GM18861 (cell line): ENCODE data around the gene SIX1.

Experiments used
- ATAC-seq: cut with Tn5 transposase; IDR thresholded peaks from one replicate; pipeline ENCODE4 v1.9.1; 2021; ENCODE audit not compliant: unreplicated experiment

SIX1 gene

DNA sequence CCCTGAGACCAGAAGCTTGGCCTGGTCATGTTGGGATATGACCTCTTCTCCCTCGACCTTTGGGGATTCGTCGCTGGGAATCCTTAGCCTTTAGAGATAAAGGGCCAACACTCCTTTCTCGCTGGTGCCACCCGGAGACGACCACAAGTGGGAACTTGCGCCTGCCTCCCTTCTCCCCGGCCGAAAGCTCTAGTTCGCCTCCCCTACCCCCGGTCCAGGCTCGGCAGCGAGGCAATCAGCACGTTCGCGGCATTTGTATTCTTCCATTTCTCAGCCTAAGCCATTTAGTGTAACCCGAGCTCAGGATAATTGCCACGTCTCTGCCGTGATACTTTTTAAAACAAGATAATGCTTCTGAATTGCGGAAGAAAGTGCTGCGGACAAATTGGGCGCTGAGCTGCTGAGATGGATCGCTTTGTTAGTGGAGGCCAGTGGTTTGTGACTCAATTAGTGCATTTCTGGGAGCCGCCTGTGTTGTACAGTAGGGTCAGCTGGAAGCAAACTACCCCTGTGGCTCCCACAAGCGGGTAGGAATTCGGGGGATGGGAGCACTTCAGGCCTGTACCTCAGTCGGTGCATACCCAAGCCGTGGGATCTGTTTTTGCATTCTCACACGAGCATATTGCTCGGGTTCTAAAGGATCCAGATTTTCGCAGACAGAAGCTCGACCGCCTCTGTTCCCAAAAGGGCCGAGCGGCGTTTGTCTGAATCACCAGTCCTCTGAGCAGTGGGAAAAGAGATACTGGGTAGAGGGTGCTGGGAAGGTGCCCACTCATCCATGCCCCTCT, 6.8 kb upstream of the SIX1 start:
- no peak for ATAC-seq

DNA sequence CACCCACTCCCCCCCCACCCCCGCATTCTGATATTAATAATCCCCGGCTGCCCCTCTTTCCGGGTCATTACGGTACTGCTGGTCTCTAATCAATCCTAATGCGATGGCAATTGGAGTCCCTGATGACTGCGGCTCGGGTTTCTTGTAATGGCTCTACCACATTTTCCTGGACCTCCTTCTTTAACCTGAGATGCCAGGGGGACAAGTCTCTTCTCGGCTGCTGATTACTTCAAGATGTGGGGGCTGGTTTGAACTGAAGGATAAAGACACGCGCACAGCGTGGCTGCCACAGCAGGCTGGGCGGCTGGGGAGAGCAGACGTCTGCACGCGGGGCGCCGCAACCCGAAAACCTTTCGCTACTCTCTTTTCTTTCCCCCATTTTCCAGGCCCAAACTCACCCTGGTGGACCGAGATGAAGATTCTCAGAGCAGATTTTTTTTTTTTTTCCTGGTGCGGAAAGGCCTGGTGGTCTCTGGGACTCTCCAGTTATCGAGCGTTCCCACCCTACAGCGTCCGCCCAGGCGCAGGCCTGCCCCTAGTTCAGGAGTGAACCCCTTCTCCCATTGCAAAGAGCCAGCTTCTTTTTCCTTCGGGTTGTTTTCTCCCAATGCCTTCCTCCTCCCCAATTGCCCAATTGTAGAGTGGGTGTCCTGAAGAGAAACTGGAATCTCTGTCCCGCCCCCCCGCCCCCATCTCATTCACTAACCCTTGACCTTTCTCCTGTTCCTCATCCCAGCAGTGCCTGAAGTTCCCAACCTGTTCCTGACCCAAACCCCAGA, 6.0 kb upstream of the SIX1 start:
- no peak for ATAC-seq

DNA sequence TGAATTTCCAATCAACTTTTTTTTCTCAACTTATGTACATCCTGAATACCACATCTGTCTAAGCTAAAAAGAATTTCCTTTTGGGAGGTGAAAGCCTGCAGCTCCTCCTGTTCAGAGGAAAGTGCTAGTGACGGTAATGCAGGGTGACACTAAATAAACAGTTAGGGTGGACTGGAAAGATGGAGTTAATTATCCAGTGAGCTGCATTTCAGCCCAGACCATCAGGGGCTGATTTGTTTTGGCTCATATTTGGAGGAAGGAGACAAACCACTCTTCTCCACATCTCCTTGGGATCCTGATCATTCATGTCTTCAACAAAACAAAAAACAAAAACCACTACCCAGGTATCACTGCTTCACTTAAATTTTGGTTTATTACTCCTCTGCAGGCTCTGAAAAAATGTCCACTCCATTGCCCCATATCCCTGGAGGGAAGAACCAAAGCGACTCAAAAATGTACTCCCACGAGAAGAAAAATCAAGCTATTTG, 5.1 kb upstream of the SIX1 start:
- no peak for ATAC-seq

DNA sequence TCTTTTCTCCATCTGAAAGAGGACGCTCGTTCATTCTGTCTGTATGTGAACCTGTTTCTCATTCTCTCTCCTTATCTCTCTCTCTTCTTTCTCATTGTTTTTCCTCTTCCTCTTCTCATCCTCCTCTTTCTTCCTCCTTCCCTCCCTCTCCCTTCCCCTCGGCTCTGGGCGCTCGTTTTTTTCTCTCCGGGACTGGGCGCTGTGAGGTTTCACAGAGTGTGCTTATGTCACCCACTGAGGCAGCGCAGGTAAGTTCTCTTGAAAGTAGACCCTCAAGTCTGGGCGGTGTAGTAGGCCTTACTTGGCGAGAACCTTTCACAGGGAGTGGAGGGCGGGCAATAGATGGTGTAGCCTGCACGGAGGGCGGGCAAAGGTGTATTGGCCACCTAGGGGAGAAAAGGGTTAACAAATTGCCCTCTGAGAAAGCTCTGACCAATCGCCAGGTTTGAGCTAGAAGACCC, 4.5 kb upstream of the SIX1 start:
- no peak for ATAC-seq

DNA sequence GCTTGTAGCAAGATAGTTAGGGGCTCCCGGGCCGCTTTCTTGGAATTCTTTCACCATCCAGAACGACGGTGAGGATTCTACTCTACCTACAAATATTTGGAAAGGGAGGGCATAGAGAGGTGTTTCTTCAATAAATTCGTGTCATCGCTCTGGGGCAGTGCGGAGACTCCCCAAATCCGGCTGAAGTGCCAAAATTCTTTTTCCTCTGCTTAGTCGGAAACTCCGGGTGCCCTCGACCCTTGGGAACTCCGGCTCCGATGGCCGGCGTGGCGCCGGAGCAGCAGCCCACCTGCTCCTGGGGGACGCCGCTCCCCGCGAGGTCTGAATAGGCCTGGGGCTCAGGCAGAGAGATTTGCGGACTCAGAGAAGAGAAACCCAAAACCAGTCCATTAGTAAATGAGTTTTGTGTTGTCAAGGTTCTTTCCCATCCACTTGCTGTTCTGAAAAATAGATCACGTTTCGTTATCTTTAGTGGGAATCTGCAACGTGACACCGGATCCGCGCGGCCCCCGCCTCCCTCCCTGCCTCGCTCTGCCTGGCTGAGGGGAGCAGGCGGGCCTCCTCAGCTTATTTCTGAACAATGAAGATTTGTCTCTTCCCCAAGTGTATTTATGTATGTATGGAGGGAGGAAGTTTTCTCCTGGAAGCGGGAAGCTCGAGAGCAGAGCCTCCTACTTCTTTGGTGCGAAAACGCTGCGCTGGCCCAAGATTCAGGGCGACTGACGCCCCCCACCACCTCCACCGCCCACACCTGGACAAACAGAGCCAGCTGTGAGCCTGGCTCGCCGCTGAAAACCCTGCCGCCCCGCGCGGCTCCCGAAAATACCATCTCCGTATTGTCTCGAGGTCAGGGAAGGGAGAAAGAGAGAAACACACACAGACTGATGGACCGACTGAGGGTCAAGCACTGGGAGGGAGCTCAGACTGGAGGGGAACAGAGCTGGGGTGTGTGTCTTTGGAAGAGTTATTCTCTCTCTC, 3.7 kb upstream of the SIX1 start:
- ATAC-seq, result no peak

DNA sequence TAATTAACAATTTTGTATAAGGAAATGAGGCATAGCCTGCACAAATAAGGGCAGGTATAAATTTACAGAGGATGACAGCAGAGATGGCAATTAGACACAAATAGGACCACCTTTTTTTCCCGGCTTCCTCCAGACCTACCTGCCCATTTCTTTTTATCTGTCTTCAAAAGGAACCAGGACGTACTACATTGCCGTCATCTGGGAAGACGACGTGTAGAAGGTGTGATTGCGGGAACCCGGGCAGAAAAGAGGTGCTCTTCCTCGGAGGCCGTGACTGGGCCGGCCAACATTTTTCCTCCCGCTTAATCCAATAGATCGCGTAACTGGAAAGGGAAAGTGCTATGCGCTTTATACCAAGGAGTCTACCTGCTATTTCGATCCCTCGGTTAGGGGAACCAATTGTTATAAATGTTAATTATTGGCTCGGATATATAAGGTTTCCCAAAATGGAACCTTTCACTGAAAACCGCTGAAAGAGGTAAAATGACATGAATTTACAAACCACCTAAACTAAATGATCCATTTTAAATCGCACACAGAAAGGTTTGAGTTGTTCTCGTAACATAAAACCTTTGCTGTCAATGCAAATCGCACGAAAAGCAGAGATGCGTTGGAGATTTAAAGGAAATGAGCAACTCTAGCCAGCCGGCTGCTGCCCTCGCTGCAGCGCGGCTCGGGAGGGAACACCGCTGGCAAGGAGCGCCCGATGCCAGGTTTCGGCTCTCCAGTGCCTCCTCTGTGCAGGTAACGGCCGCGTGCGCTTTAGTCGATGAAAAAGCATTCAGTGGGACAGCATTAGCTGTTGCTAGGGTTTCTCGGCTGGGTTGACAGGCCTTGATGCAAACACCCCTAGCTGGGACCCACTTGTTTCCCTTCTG, 2.8 kb upstream of the SIX1 start:
- ATAC-seq, result no peak

DNA sequence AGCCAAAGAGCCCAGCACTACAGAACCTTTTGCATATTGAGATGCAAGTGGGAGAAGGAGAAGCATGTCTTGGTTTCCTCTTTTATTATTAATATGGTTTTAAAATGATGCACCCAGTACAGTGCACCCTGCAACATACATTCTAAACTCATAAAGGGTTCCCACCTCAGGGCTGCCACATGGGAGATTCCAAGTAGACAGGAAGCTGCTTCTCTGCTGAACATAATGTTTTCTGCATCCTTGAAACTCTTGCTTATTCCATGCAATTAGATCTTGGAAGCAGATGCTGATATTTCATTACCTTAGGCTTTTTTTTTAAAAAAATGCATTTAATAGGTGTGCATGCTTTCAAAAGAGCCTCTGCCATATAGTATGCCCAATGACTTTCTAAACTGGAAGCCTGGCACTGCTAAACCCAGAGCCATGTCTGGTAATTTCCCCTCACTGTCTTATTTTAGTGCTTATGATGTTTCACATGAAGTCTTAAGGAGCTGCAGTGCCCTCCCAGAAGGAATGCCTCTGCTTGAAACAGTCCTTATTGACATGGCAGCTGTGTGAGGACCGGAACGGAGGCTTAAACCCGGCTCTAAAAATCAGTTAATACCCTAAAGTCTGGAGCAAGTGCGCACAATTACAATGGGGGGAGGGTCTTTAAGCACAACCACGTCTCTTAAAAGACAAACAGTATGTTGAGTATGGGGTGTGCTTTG, 2.0 kb upstream of the SIX1 start:
- no peak for ATAC-seq

DNA sequence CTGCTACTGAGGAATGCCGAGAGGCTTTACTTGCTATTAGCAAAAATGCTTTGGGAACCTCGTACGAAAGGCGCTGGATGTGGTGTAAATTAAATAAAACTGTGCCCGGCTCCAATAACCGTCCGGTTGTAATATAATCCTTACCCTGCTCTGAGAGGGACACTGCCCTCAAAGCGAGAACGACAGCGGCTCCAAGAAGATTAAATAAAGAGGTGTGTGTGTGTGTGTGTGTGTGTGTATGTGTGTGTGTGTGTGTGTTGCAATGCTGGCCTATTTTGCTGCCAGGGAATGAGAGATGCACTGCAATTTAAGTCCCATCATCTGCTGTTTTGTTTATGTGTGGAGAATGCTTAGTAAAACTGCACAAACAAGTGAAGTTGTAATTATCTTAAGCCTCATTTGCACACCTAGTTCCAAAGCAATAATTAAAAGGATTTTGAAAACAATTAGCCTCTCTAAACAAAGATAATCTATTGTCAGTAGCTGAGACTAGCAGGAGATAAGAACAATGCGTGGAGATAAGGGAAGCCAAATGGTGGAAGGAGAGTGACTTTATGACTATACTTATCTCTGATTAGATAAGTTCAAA, 1.2 kb upstream of the SIX1 start:
- no peak for ATAC-seq

DNA sequence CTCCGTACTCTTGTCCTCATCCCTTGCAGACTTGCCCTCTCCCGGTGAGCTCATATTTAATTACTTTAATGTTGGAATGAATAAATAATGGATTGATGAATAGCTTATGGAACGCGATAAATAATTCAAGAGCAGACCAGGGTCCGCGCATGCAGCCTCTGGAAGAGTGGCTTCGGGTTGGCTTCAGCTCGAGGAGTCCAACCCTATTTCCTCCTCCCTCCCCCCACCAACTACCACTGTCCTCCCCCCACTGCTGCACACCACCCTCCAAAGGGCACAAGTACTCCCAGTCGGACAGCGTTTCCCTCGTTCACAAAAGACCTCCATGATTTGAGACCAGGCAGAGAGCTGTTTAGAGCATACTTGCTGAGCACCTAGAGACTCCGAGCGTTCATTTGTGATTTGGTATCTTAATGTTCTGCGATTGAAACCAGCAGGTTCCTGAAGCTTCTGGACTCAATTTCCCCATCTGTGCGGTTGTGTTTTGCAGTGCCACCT, 647 bp upstream of the SIX1 start:
- ATAC-seq, result no peak

DNA sequence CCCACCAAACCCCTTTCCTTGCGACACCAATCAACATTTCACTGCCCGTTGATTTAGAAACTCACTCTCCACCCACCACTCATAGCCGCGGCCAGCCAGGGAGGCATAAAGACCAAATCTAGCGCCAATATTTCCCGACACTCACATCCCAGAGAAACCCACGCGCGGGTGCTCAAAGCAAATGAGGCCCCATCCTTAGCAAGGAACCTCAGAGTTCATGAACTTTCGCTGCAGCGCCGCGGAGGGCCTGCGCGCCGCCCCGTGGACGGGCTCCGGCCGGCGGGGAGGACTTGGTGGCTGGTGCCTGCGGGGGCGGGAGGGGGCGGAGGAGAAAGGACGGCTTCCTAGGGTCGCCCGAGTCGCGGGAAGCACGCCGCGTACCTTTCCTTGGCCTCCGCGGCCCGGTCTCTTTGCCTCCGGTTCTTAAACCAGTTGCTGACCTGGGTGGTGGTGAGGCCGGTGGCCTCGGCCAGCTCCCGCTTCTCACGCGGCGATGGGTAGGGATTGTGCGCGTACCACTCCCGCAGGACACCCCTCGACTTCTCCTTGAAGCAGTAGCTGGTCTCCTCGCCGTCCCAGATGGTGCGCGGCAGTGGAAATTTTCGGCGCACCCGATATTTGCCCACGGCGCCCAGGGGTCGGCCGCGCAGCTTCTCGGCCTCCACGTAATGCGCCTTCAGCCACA, 886 bp downstream of the SIX1 start:
- ATAC-seq, result no peak

DNA sequence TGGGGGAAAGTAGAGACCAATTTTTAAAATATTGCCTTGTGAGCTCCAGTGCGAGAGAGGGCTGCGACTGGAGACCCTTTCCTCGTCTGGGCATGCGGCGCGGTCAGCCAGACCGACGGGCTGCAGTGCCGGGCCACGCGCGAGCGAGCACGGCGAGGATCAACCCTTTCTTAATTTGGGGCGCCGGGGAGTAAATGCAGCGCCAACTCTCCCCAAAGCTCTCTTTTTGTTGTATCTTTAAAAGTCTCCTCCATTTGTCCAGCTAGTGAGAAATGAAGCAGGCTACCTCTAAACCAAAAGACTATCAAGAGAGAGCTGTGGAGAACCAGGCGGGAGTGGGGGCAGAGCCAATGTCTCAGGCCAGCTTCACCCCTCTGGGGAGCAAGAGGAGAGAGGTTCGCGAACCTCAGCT, 1.4 kb downstream of the SIX1 start:
- no peak for ATAC-seq

DNA sequence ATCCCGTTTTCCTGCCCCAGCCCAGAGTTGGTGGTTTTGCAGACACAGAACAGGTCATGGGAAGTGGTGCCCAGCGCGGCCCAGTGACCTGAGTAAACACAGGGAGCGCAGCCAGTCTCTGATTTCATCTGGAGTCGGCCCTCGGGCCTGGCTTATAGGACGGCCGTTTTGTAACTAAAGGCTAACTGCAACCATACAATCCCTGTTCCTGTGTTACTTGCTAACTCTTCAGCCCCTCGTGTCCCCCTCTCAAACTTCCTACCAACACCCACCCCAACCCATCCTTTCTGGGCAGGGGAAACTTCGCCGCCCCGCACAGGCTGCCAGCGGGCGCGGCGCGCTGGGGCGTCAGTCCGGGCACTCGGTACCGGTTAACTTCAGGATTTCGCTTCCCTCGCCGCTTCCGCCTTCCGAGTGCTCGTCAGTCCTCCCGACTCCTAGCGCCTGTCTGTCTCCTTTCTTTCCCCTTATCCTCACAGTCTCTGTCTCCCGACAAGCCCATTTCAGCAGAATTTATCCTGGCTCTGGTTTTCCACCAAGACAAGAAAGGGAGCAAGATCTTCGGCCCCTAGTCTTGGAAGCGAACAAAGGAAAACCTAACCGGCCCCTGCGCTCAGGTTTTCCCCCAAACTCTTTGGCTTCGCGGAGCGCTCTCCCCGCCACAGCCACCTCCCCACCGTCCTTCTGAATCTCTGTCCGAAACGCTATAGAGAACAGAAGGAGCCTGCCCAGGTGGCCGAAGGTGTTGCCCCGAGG, 2.0 kb downstream of the SIX1 start:
- ATAC-seq, result no peak

DNA sequence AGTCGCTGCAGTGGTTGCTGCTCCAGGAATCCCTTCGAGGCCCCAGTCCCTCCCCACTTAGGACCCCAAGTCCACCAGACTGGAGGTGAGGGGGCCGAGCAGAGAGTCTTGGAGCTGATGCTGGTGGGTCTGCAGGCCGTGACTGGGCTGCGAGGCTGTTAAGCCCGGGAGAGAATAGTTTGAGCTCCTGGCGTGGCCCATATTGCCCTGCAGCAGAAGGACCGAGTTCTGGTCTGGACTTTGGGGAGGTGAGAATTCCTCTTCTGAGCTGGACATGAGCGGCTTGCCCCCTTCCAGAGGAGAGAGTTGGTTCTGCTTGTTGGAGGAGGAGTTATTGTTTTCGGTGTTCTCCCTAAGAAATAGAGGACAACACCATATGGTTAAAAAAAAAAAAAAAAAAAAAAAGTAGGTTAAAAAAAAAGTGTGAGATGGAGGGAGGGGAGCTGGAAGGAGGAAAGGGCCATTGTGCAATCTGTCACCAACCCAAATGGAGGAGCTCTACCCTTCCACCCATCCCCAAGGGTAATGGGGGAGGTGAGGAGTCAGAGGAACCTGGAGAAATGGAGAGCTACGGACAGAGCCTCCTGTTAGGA, 3.0 kb downstream of the SIX1 start:
- no peak for ATAC-seq

DNA sequence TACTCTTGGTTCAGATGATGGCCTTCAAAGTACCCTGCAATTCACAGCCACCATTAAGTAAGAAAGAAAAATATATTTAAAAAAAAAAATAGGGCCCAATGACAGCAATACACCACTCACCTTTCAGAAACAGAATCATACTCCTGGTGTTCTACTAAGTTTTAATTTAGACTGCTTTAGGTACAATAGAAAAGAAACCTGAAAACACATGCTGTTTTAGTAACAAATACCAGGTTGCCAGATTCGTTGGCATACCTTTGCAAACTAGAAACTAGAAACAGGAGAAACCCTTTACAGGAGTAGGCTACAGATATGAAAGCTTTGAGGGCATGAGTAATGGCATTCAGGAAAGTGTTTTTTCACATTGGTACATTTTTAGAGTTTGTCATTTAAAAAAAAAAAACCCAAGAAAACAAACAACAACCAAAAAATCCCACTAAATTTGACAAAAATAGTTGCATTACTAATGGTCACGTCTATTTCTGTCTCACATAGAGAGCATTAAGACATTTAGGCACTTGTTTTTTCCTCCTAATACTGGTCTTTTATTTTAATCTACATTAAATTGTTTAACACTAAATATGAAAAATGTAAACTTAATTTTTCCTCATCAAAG, 4.0 kb downstream of the SIX1 start:
- ATAC-seq, result no peak

DNA sequence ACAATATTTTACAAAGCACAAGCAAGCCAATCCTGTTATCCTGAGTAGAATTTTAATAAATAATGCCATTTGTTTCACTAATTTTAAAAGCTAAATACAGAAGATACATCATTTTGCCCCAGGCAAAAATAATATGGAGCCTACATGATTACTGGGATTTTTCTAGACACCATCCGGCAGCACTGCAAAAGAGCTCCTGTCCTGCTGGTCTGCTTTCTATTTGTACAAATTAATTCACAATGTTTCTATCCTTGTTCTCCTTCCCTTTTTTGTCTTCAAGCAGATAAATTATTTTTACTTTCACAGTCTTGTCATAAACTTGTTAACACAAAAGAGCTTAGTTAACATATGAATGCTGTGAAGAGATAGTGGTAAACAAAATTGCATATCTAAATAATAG, 4.6 kb downstream of the SIX1 start:
- ATAC-seq, result no peak

DNA sequence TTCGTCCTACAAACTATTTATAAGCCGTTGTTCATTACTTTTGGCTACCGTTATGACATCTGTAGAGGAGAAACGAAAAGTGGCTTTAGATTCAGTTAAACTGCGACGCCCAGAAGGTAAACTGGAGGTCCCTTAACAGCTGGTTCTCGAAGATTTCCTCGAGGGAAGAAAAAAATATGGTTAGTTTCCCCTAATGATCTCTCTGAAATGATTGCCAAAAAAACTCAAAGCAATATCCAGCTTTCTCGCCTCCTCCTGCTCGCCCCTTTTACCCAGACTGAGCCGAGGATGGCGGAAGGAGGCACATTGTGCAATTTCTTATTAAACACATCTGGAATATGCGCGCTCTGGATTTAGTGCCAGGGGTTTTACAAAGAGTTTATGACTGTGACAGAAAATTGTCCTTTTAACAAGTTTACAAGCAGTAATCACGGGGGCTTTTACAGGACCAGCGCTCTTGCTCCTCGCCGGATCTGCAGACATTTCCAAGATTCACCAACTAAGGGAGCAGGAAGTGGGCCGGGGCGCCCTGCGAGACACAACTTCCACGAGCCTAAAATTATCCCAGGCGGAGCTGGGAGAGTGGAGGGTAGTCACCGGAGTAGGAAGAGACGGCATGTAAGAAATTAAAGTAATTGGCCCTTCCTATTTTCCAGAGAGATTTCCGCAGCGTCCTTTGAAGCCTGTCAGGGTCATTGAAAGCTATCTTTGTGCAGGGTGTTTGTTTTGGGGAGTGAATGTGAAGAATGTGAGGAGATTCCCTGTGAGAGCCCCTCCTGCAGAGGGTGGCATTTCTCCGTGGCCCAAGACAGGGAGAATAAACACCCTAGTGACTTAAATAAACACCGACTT, 5.6 kb downstream of the SIX1 start:
- ATAC-seq, result no peak
